Measurements from ENCODE around the gene IDNK. TPM values are rescaled to one million over a fixed set of nuclear protein-coding genes. Genes with fewer than 3 reads are reported as not detected.

Gene IDNK
- total and polyA plus RNA-seq, 2 of the 8 experiments (the other 6 are each of a cell fraction or from before 2014, with no cell fraction given), result 0.29 to 0.48 TPM

GRCh38 chr9:83675466-83675865, 52.5 kb downstream of the IDNK start:
- no peak for FAIRE-seq
- H3K27ac ChIP-seq (ENCODE audit: low read depth, low read length), result no peak overlapping the region
- peaks cover 0 to 42% of the 10 kb centered on the region in 2 experiments; a peak in 2 of 4 replicates for H3K79me2 ChIP-seq (ENCODE audit: control insufficient read depth in 1 of 2, insufficient read depth in 2 of 2, low read length in 2 of 2)
- no peak overlapping the region for H3K23ac ChIP-seq (ENCODE audit: insufficient read length)
- no peak overlapping the region for H3K14ac ChIP-seq (ENCODE audit: insufficient read length)
- no peak overlapping the region for H3K9ac ChIP-seq (replicated peaks in 1 of 4; ENCODE audit: extremely low read depth in 1 of 4, low read depth in 3 of 4, low read length in 3 of 4)
- ChIA-PET POLR2A (ENCODE audit: partially characterized antibody) (no interaction called here), CTCF (ENCODE audit: partially characterized antibody) (interaction anchor here (1.2 kb wide), 1 partner anchor 29 kb away, joined by 3 read pairs; no protein-coding TSS in a partner anchor)
- H2BK5ac ChIP-seq (ENCODE audit: low read depth, low read length), result no peak overlapping the region
- H2BK120ac ChIP-seq (replicated peaks; ENCODE audit: low read depth, low read length), result no peak overlapping the region
- no peak overlapping the region for H4K8ac ChIP-seq (ENCODE audit: extremely low read depth, insufficient read depth, low read length)
- no peak overlapping the region for H2AK5ac ChIP-seq (ENCODE audit: low read depth, low read length)
- H3K36me3 ChIP-seq (ENCODE audit: control insufficient read depth in 2 of 4, insufficient read depth in 4 of 4, low read length in 3 of 4), result peaks cover 4 to 56% (median 38%) of the 10 kb centered on the region in 4 experiments
- H3K18ac ChIP-seq (ENCODE audit: extremely low read depth, low read length), result no peak overlapping the region
- no peak overlapping the region for H3K4ac ChIP-seq (replicated peaks; ENCODE audit: insufficient read length, low read depth, low read length)
- H2BK20ac ChIP-seq (ENCODE audit: low read length), result no peak overlapping the region
- no peaks in the 10 kb centered on the region for H3K27me3 ChIP-seq (replicated peaks in 1 of 4; ENCODE audit: control insufficient read depth in 3 of 4, extremely low read depth in 1 of 4, insufficient read depth in 3 of 4, low read length in 3 of 4)
- H2BK15ac ChIP-seq (ENCODE audit: low read length), result no peak overlapping the region
- H3K23me2 ChIP-seq (ENCODE audit: low read depth, low read length), result no peaks in the 10 kb centered on the region
- H3K56ac ChIP-seq (replicated peaks; ENCODE audit: insufficient read length, low read depth, low read length), result no peak overlapping the region
- no peak for DNase-seq (ENCODE audit: low read depth in 1 of 2, low spot score in 2 of 2)
- no peaks in the 10 kb centered on the region; the same call in 1 of the 2 replicates for H3K79me1 ChIP-seq (ENCODE audit: low read depth, low read length)
- H4K5ac ChIP-seq (ENCODE audit: insufficient read length, low read depth, low read length), result no peak overlapping the region
- no peak overlapping the region for H4K91ac ChIP-seq (replicated peaks; ENCODE audit: insufficient read length, low read length)
- H4K20me1 ChIP-seq (replicated peaks in 1 of 2; ENCODE audit: control insufficient read depth in 1 of 2, insufficient read depth in 2 of 2, low read length in 2 of 2), result peaks cover 4% of the 10 kb centered on the region in 2 experiments
- H3K4me3 ChIP-seq (ENCODE audit: extremely low read depth in 1 of 4, insufficient read depth in 2 of 4, low read depth in 3 of 4, low read length in 4 of 4), result no peak overlapping the region
- WGBS, 2 experiments (ENCODE audit: extremely low coverage in 1 of 2, insufficient coverage in 1 of 2, insufficient read length in 1 of 2, insufficient replicate concordance in 2 of 2, low coverage in 1 of 2, low lambda C conversion rate in 2 of 2, missing lambda C conversion rate in 1 of 2), result 91% methylated on average over 1 of the region's 1 CpG; no CpG with 5 or more reads in 1 of the 2 experiments
- no peak overlapping the region for H2AFZ ChIP-seq (ENCODE audit: low read length)
- no peak overlapping the region for H3K4me2 ChIP-seq (ENCODE audit: insufficient read depth in 1 of 2, low read depth in 2 of 2, low read length in 2 of 2)
- H3K4me1 ChIP-seq (replicated peaks in 1 of 4; ENCODE audit: control insufficient read depth in 3 of 4, insufficient read depth in 4 of 4, low read length in 3 of 4), result peaks cover 0 to 1% (median 0%) of the 10 kb centered on the region in 4 experiments; a peak in 1 of 7 replicates
- H3K9me3 ChIP-seq (ENCODE audit: insufficient read depth in 2 of 2, low read depth in 1 of 2, low read length in 1 of 2), result no peaks in the 10 kb centered on the region
- no peak overlapping the region for H2BK12ac ChIP-seq (ENCODE audit: low read depth, low read length)
- TF ChIP-seq USF2 (IDR thresholded peaks at IDR 0.05; ENCODE audit: low read length), result no peak
- TF ChIP-seq SUZ12 (IDR thresholded peaks at IDR 0.05; ENCODE audit: low read length), result no peak
- no peak for TF ChIP-seq RBBP5 (IDR thresholded peaks at IDR 0.05; ENCODE audit: borderline replicate concordance, low read depth, low read length)
- TF ChIP-seq RFX5 (IDR thresholded peaks at IDR 0.05; ENCODE audit: borderline replicate concordance, low read depth, low read length), result no peak
- no peak for TF ChIP-seq NRF1 (IDR thresholded peaks at IDR 0.05; ENCODE audit: low read depth, low read length)
- no peak for TF ChIP-seq FOSL1 (IDR thresholded peaks at IDR 0.05; ENCODE audit: insufficient read depth, low read depth, low read length)
- no peak for TF ChIP-seq KDM5A (IDR thresholded peaks at IDR 0.05; ENCODE audit: low read length)
- no peak for TF ChIP-seq SIRT6 (IDR thresholded peaks at IDR 0.05; ENCODE audit: low read length)
- TF ChIP-seq SP1 (IDR thresholded peaks at IDR 0.05; ENCODE audit: low read depth, low read length), result no peak
- no peak for TF ChIP-seq HDAC6 (IDR thresholded peaks at IDR 0.05; ENCODE audit: low read depth, low read length)
- TF ChIP-seq POLR2A (IDR thresholded peaks at IDR 0.05; ENCODE audit: control extremely low read depth in 1 of 2, low read depth in 2 of 2, low read length in 2 of 2), result no peak
- no peak for TF ChIP-seq TAF7 (optimal IDR thresholded peaks at IDR 0.05; ENCODE audit: borderline replicate concordance, low read depth, low read length)
- TF ChIP-seq EP300 (IDR thresholded peaks at IDR 0.05; ENCODE audit: borderline replicate concordance in 1 of 2, low read depth in 2 of 2, low read length in 2 of 2), result no peak
- no peak for TF ChIP-seq SP4 (IDR thresholded peaks at IDR 0.05; ENCODE audit: low read length)

All from H1 (cell line).